GM12875 (cell line): ENCODE data around the gene DENND4B.

ENCODE experiments used
- H3K4me3 ChIP-seq: one replicate; pipeline ENCODE4 v1.5.1; 2011; ENCODE audit warnings: low read depth, low read length, control low read depth
- CTCF ChIP-seq: IDR thresholded peaks from 2 replicates; pipeline ENCODE4 v1.5.1; 2011; ENCODE audit warnings: low read depth, mild to moderate bottlenecking, control low read depth, inconsistent platforms, low read length, moderate library complexity, borderline replicate concordance; ENCODE audit not compliant: insufficient read depth

DENND4B gene

GRCh38 chr1:153937331-153937730, 9.2 kb downstream of the DENND4B start:
- H3K4me3 ChIP-seq = no peak overlapping the region
- TF ChIP-seq CTCF = no peak

GRCh38 chr1:153936011-153936802, 10.3 kb downstream of the DENND4B start:
- no peak for TF ChIP-seq CTCF
- no peak overlapping the region for H3K4me3 ChIP-seq

GRCh38 chr1:153934746-153935145, 11.8 kb downstream of the DENND4B start:
- no peak for TF ChIP-seq CTCF

GRCh38 chr1:153933955-153934354, 12.6 kb downstream of the DENND4B start:
- TF ChIP-seq CTCF = no peak

More at GRCh38 chr1:153934746-153935145, 11.8 kb downstream of the DENND4B start:
- H3K4me3 ChIP-seq = no peak overlapping the region

GRCh38 chr1:153933430-153933829, 13.1 kb downstream of the DENND4B start:
- H3K4me3 ChIP-seq = no peak overlapping the region
- TF ChIP-seq CTCF = no peak

More at GRCh38 chr1:153933955-153934354, 12.6 kb downstream of the DENND4B start:
- H3K4me3 ChIP-seq = no peak overlapping the region

- TF ChIP-seq CTCF = no peak
- no peak overlapping the region for H3K4me3 ChIP-seq
Measured at GRCh38 chr1:153932156-153933131, 14.1 kb downstream of the DENND4B start.
